ENCODE data around the gene CYP27C1. TPM values are rescaled to one million over a fixed set of nuclear protein-coding genes. Genes with fewer than 3 reads are reported as not detected.

Gene CYP27C1
- total RNA-seq, 2 donors from 2014 or later, result 0.52 TPM; not detected in 1

DNA sequence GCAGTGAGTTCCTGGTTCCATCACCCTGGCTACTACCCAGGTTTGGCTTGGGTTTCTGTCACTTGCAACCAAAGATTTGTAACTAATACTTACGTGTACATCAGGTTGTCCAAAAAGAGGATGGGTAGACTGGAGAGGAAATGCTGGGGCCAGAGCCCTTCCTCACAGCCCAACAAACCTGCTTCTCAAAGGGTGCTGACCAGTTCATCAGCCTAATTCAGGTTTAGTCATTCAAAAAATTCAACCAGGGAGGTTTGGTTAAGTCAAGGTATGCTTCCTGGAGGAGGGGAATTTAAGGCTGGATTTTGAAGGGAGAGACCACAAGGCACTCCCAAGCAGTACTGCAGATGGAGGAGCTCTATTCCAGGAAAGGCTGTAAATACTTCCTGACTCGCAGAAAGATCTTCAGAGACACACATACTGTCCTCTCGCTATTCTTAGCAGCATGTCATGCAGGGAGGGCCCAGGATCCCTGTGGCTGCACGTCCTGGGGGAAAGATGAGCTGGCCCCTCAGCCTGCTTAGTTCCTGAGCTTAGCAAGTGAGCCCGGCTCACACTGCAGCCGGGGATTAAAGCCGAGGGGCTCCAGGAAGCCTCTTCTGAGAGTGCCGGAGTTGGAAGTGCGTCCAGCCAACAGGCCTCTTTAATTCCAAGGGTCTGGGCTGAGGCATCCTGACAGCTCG, 73.1 kb downstream of the CYP27C1 start:
- intact Hi-C loops (cut with DNase I), result no loop called here
- no peaks in the 10 kb centered on the region for H3K4me1 ChIP-seq
- 72 to 84% methylated on average over 9 to 10 of the region's 10 CpGs for WGBS, 2 donors
- no peak for DNase-seq
- ATAC-seq, result no peak
- no peaks in the 10 kb centered on the region for H3K9me3 ChIP-seq
- TF ChIP-seq, protein P1, sequence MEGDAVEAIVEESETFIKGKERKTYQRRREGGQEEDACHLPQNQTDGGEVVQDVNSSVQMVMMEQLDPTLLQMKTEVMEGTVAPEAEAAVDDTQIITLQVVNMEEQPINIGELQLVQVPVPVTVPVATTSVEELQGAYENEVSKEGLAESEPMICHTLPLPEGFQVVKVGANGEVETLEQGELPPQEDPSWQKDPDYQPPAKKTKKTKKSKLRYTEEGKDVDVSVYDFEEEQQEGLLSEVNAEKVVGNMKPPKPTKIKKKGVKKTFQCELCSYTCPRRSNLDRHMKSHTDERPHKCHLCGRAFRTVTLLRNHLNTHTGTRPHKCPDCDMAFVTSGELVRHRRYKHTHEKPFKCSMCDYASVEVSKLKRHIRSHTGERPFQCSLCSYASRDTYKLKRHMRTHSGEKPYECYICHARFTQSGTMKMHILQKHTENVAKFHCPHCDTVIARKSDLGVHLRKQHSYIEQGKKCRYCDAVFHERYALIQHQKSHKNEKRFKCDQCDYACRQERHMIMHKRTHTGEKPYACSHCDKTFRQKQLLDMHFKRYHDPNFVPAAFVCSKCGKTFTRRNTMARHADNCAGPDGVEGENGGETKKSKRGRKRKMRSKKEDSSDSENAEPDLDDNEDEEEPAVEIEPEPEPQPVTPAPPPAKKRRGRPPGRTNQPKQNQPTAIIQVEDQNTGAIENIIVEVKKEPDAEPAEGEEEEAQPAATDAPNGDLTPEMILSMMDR (IDR thresholded peaks at IDR 0.05), result no peak
- no peak for TF ChIP-seq POLR2A (IDR thresholded peaks at IDR 0.05)
- H3K27ac ChIP-seq, result no peak overlapping the region
- H3K36me3 ChIP-seq (replicated peaks in 1 of 2; ENCODE audit: insufficient read depth in 1 of 2, low read depth in 2 of 2), result no peaks in the 10 kb centered on the region
- H3K27me3 ChIP-seq, result no peaks in the 10 kb centered on the region
- H3K4me3 ChIP-seq, result no peak overlapping the region

DNA sequence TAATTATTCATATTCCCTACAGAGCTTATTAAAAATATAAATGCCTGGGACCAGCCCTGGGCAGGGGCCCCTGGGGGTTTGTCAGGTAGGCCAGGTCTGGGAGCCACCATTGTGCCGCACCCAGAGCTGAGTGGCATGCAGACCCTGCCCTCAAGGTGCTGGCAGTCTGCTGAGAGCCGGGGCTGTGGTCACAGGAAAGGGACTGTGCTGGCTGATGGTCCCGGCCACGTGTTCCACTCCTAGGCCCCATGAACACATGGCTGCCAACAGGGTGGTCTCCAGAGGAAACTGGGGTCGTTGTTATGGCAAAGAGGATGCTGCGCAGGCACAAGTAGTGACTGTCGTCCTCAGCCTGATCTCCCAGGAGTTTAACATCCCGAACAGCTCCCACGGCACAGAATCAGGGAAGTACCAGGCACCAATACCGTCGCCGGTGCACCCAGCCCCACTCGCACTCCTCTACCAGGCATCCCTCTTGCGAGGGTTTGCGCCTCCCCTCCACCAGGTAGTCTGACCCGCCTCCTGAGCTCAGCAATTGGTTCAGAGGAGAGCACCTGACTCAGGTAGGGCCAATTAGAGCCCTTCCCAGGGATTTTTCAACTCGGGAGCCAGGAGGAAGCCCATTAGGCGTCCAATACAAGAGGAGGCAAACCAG, 73.9 kb downstream of the CYP27C1 start:
- no peaks in the 10 kb centered on the region for H3K9me3 ChIP-seq
- DNase-seq (no peak), ATAC-seq (no peak)
- no peak overlapping the region for H3K27ac ChIP-seq
- no peaks in the 10 kb centered on the region for H3K36me3 ChIP-seq (replicated peaks in 1 of 2; ENCODE audit: insufficient read depth in 1 of 2, low read depth in 2 of 2)
- H3K4me3 ChIP-seq, result no peak overlapping the region
- TF ChIP-seq, protein P1 (IDR thresholded peaks at IDR 0.05), result no peak
- no peak for TF ChIP-seq POLR2A (IDR thresholded peaks at IDR 0.05)
- WGBS, 2 donors, result 80 to 92% methylated on average over 12 to 18 of the region's 18 CpGs
- intact Hi-C loops (cut with DNase I), result no loop called here
- no peaks in the 10 kb centered on the region for H3K27me3 ChIP-seq
- H3K4me1 ChIP-seq, result no peaks in the 10 kb centered on the region

DNA sequence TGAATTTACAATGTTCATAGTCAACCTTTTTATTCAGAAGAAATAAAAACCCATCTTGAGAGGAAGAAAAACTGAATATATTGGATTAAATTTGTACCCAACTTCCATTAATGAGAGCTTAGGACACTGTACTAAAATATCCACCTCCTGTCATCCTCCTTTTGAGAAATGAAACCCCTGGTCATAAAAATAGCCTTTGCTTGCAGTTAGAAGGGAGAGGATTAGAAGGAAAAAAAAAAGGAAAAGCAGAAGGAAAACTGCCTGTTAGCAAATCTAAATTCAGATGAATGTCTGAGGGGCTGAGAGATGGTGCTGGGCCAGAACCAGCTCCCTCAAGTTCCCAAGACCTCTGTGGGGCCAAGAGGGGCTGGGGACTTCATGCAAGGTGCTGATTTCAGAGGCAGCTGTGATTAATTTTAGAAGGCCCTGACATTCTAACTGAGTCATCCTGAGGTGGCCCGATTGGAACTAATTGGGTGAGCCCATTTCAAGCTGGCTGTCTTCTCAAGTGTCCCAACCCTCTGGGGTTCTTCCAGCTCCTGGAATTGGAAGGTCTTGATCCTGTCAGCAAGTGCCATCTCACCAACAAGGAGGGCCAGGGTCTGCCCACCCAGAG, 74.7 kb downstream of the CYP27C1 start:
- Histone ChIP-seq H3K4me3 (no peak overlapping the region), H3K27me3 (no peaks in the 10 kb centered on the region), H3K9me3 (no peaks in the 10 kb centered on the region), H3K36me3 (replicated peaks in 1 of 2; ENCODE audit: insufficient read depth in 1 of 2, low read depth in 2 of 2) (no peaks in the 10 kb centered on the region), H3K4me1 (no peaks in the 10 kb centered on the region), H3K27ac (no peak overlapping the region)
- DNase-seq (no peak), ATAC-seq (no peak)
- intact Hi-C loops (cut with DNase I), result no loop called here
- WGBS, 2 donors, result 44 to 67% methylated on average over 1 of the region's 1 CpG
- no peak for TF ChIP-seq POLR2A (IDR thresholded peaks at IDR 0.05)
- TF ChIP-seq, protein P1 (IDR thresholded peaks at IDR 0.05), result no peak

DNA sequence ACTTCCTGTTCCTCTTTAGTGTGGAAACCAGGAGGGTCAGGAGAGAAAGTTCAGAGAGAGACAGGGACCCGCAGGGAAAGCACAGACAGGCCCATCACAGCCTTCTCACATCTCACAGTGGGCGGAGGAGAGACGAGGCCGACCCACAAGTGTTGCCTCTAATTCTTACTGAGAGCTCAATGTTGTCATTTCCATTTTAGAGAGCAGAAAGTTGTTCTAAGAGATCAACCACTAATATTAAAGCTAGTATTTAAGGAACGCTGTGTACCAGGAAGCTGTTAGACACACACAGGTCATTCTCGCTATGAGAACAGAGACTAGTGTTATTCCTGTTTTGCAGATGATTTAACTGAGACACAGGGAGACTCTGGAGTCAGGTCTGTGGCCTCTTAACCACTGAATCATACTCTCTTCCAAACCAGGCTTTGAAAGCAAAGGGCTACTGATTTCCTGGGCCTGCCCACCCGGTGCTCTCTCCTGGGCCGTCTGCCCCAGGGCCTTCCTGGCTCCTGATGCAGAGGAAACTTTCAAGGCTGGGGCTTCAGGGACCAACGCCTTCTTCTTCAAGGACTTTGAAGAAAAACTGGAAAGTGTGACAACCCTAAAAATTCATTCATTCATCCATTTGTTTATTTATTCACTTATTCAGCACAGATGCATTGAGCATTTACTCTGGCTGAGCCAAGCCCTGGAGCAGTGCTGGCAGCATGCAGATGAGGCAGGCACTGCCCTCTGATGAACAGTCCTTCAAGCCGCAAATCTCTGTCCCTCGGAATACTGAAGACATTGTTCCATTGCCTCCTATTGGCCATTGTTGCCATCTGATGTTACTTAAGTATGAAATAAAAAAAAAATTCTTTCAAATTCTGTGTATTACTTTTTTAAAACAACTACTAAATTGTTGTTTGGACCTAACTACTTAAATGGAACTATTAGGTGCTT, 76.0 kb downstream of the CYP27C1 start:
- ATAC-seq, result no peak
- H3K9me3 ChIP-seq, result no peaks in the 10 kb centered on the region
- no peaks in the 10 kb centered on the region for H3K4me1 ChIP-seq
- DNase-seq, result no peak
- H3K27me3 ChIP-seq, result no peaks in the 10 kb centered on the region
- TF ChIP-seq, protein P1 (IDR thresholded peaks at IDR 0.05), result peak in 1 of 7 experiments; percentile 9
- TF ChIP-seq POLR2A (IDR thresholded peaks at IDR 0.05), result no peak
- peak overlapping the region in 1 of 4 donors; percentile 42 for H3K27ac ChIP-seq
- no peak overlapping the region for H3K4me3 ChIP-seq
- intact Hi-C loops (cut with DNase I), result no loop called here
- WGBS, 2 donors, result 64 to 72% methylated on average over 11 of the region's 11 CpGs
- H3K36me3 ChIP-seq (replicated peaks in 1 of 2; ENCODE audit: insufficient read depth in 1 of 2, low read depth in 2 of 2), result no peaks in the 10 kb centered on the region
